ENCODE measurements around the gene DMBT1. TPM values are rescaled to one million over a fixed set of nuclear protein-coding genes. Genes with fewer than 3 reads are reported as not detected.

DMBT1 gene
- total and polyA plus RNA-seq, 4 experiments from 2014 or later: not detected

DNA sequence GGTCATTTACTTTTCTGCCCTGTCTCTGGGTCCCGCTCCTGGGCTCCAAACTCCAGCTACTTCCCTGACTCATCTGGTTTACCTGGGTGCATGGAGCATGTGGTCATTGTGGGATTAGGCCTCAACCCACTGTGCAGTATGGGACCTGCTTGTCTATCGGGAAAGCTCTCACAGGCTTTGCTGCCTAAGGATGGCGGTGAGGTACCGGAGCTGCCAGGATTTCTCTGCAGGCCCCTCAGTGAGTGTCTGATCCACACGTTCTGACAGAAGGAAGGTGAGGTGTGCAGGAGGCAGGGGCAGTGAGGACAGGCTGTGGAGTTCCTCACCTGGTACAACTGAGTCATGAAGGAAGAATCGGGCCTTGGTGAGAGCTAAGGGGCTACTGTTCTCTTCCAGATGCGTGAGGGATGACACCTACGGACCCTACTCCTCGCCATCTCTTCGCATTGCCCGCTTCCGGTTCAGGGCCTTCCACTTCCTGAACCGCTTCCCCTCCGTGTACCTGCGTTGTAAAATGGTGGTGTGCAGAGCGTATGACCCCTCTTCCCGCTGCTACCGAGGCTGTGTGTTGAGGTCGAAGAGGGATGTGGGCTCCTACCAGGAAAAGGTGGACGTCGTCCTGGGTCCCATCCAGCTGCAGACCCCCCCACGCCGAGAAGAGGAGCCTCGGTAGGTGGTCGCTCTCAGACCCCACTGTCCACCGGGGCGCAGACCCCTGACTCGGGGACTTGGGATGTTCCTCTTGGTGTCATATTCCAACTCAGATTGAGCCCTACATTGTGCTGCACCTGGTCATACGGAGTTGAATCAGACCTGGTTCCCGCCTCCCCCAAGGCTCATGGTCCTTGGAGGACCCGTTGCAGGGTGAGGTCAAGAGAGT is 82.4 kb downstream of the DMBT1 start:
- H3K9me3 ChIP-seq (ENCODE audit: control insufficient read depth in 1 of 2, low read length in 2 of 2): no peaks in the 10 kb centered on the region
- CTCF ChIA-PET (ENCODE audit: partially characterized antibody): no interaction called here
- no peaks in the 10 kb centered on the region for H3K36me3 ChIP-seq (ENCODE audit: insufficient read depth, low read length)
- Mint-ChIP-seq H3K9me3 (no peaks in the 10 kb centered on the region), H3K36me3 (no peaks in the 10 kb centered on the region), H3K4me3 (no peak overlapping the region), H3K27ac (no peak overlapping the region), H3K27me3 (peaks cover 10 to 17% of the 10 kb centered on the region in 2 donors), H3K4me1 (no peaks in the 10 kb centered on the region)
- intact Hi-C loops (cut with micrococcal nuclease): no loop called here
- H3K27ac ChIP-seq (ENCODE audit: low read depth, low read length): no peak overlapping the region
- no peaks in the 10 kb centered on the region for H3K4me1 ChIP-seq (ENCODE audit: insufficient read depth, low read length)
- no peak for DNase-seq
- no peak overlapping the region for H3K4me3 ChIP-seq (ENCODE audit: low read length in 2 of 2)
- POLR2A ChIA-PET (ENCODE audit: partially characterized antibody): no interaction called here
- H3K27me3 ChIP-seq (ENCODE audit: insufficient read depth, low read length): no peaks in the 10 kb centered on the region

DNA sequence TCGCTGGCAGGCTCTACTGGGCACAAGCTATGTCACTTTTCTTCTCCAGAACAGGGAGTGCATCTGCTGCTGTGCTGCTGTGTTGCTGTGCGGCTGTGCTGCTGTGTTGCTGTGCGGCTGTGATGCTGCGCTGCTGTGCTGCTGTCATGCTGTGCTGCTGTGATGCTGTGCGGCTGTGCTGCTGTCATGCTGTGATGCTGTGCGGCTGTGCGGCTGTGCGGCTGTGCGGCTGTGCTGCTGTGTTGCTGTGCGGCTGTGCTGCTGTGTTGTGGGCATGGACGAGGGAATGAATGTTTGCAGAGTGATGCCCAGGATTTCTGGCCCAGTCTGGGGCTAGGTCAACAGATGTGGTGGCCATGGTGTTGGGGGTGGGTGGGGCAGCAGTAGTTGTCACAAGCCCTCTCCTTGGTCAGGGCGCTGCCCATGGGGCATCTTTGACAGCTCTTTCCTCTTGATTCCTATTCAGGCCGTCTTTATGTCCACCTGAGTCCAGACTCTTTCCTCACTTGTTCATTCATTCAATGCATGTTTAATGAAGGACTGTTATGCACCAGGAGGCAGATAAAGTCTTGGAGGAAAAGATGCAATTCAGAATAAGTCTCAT is 83.5 kb downstream of the DMBT1 start:
- H3K36me3 ChIP-seq (ENCODE audit: insufficient read depth, low read length): no peaks in the 10 kb centered on the region
- CTCF ChIA-PET (ENCODE audit: partially characterized antibody): no interaction called here
- intact Hi-C loops (cut with micrococcal nuclease): no loop called here
- no peaks in the 10 kb centered on the region for H3K9me3 ChIP-seq (ENCODE audit: control insufficient read depth in 1 of 2, low read length in 2 of 2)
- POLR2A ChIA-PET (ENCODE audit: partially characterized antibody): no interaction called here
- Mint-ChIP-seq H3K4me1 (no peaks in the 10 kb centered on the region), H3K4me3 (no peak overlapping the region), H3K9me3 (no peaks in the 10 kb centered on the region), H3K27ac (no peak overlapping the region), H3K36me3 (no peaks in the 10 kb centered on the region), H3K27me3 (peaks cover 11 to 15% of the 10 kb centered on the region in 2 donors)
- DNase-seq: no peak
- H3K4me3 ChIP-seq (ENCODE audit: low read length in 2 of 2): no peak overlapping the region
- H3K4me1 ChIP-seq (ENCODE audit: insufficient read depth, low read length): no peaks in the 10 kb centered on the region
- no peak overlapping the region for H3K27ac ChIP-seq (ENCODE audit: low read depth, low read length)
- no peaks in the 10 kb centered on the region for H3K27me3 ChIP-seq (ENCODE audit: insufficient read depth, low read length)

DNA sequence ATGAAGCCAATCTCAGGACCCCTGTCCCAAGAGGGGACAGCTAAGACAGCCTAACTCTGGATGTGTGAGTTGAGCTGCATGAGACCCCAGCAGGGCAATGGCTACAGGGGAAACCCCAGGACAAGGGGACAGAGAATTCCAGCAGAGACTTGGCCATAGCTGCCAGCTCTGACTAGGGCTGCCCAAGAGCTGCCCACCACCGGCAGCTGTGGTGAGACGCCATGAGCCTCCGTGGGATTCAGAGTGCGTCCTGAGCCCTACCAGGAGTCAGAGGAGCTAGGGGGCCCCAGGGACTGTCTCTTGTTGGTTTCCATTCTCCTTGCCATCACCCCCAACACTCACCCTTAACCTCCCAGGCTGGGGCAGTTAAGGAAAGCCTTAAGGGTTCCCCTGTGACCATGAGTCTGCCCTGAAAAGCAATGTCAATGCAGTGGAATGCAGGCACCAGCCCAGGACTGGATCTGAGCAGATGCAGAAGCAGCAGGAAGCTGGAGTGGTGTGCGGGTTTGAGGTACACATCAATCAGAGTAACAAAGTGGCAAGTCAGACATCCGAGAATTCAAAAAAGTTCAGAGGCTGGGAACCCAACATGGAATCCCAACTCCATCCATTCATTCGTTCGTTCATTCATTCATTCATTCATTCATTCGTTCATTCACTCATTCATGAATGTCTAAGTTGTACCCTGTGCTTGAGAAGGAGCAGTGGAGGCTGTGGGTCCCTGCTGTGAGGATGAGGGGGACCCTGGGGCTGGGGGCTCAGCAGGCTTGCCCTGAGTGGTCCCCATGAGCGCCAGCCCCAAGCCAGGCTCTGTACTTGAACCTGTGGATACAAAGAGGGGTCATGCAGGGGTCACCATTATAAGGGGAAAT is 86.2 kb downstream of the DMBT1 start:
- CTCF ChIA-PET (ENCODE audit: partially characterized antibody): no interaction called here
- Mint-ChIP-seq H3K36me3 (no peaks in the 10 kb centered on the region), H3K27ac (no peak overlapping the region), H3K27me3 (peaks cover 14 to 17% of the 10 kb centered on the region in 2 donors), H3K4me3 (no peak overlapping the region), H3K4me1 (no peaks in the 10 kb centered on the region), H3K9me3 (peaks cover 0 to 2% (median 0%) of the 10 kb centered on the region in 8 donors)
- Histone ChIP-seq H3K27ac (ENCODE audit: low read depth, low read length) (no peak overlapping the region), H3K4me1 (ENCODE audit: insufficient read depth, low read length) (no peaks in the 10 kb centered on the region), H3K27me3 (ENCODE audit: insufficient read depth, low read length) (no peaks in the 10 kb centered on the region), H3K9me3 (ENCODE audit: control insufficient read depth in 1 of 2, low read length in 2 of 2) (no peaks in the 10 kb centered on the region), H3K36me3 (ENCODE audit: insufficient read depth, low read length) (no peaks in the 10 kb centered on the region), H3K4me3 (ENCODE audit: low read length in 2 of 2) (no peak overlapping the region)
- POLR2A ChIA-PET (ENCODE audit: partially characterized antibody): no interaction called here
- DNase-seq: no peak
- intact Hi-C loops (cut with micrococcal nuclease): no loop called here

DNA sequence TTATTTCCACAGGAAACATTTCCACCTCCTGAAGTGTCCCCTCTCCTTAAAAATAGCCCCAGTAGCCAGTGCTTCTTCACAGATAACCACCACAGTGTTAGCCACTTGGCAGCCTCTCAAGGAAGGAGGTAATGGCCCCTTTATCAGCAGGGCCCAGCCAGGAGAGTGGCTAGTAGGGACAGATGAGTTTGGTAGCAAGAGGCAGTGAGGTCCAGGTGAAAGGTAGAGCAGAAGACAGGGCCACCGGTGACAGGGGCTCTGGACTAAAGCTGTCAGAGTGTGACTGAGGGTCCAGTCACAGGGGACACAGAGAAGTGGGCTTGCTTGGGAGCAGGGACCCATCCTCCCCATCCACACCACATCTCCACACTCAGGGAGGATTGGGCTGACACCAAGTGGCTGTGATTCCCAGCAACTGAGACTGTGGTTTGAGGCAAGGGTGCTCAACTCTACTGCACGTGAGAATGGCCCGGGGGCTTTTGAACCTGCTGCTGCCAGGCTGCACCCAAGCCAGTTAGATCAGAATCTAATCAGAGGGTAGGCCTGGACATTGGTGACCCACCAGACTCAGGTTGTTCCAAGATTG is 86.9 kb downstream of the DMBT1 start:
- Mint-ChIP-seq H3K4me3 (no peak overlapping the region), H3K36me3 (no peaks in the 10 kb centered on the region), H3K27me3 (peaks cover 14 to 21% of the 10 kb centered on the region in 2 donors), H3K27ac (no peak overlapping the region), H3K4me1 (no peaks in the 10 kb centered on the region), H3K9me3 (peaks cover 0 to 6% (median 0%) of the 10 kb centered on the region in 8 donors)
- POLR2A ChIA-PET (ENCODE audit: partially characterized antibody): no interaction called here
- Histone ChIP-seq H3K27ac (ENCODE audit: low read depth, low read length) (no peak overlapping the region), H3K4me3 (ENCODE audit: low read length in 2 of 2) (no peak overlapping the region), H3K4me1 (ENCODE audit: insufficient read depth, low read length) (no peaks in the 10 kb centered on the region), H3K36me3 (ENCODE audit: insufficient read depth, low read length) (no peaks in the 10 kb centered on the region), H3K9me3 (ENCODE audit: control insufficient read depth in 1 of 2, low read length in 2 of 2) (no peaks in the 10 kb centered on the region), H3K27me3 (ENCODE audit: insufficient read depth, low read length) (no peaks in the 10 kb centered on the region)
- CTCF ChIA-PET (ENCODE audit: partially characterized antibody): no interaction called here
- intact Hi-C loops (cut with micrococcal nuclease): no loop called here
- no peak for DNase-seq

DNA sequence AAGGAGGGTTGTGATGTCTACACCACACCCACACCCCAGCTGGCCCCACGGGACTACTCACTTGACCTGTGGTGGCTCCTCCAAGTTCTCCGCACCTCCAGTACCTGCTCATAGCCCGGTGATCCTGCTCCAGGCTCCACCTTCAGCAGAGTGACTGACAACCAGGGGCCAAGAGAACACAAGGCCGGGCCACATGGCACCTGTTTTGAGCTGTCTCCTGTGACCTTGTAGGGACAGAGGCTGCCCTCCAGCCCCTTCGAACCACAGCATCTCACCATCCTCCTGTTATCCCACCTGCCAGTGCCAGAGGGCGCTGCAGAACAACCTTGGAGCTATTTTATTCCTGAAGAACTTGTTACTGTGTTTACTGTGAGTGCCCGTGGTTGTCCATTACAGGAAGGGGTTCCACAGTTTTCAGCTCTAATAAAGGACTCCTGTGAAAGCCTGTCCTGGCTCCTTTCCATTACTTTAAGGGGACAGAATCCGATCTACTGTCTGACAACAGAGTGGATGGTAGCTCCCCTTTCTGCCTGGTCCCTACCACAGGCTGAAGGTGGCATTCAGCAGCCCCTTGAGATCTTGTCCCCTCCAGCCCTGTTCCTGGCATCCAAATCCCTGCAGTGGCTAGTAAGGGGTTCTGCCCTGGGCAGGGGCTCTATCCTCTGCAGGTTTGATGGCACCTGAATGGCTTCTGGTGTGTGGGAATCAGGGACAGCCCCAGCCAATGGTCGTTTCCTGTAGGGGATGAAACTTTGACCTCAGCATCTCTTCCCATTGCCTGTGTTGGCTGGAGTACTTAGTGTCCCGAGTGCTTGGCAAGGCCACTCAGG is 88.3 kb downstream of the DMBT1 start:
- Histone ChIP-seq H3K4me1 (ENCODE audit: insufficient read depth, low read length) (no peaks in the 10 kb centered on the region), H3K27ac (ENCODE audit: low read depth, low read length) (no peak overlapping the region), H3K36me3 (ENCODE audit: insufficient read depth, low read length) (no peaks in the 10 kb centered on the region), H3K4me3 (ENCODE audit: low read length in 2 of 2) (no peak overlapping the region), H3K27me3 (ENCODE audit: insufficient read depth, low read length) (no peaks in the 10 kb centered on the region), H3K9me3 (ENCODE audit: control insufficient read depth in 1 of 2, low read length in 2 of 2) (no peaks in the 10 kb centered on the region)
- Mint-ChIP-seq H3K27ac (no peak overlapping the region), H3K4me3 (no peak overlapping the region), H3K27me3 (peaks cover 15 to 29% of the 10 kb centered on the region in 2 donors), H3K4me1 (no peaks in the 10 kb centered on the region), H3K9me3 (peaks cover 0 to 6% (median 0%) of the 10 kb centered on the region in 8 donors), H3K36me3 (no peaks in the 10 kb centered on the region)
- intact Hi-C loops (cut with micrococcal nuclease): no loop called here
- ChIA-PET CTCF (ENCODE audit: partially characterized antibody) (interaction anchor here (1.0 kb wide), 1 partner anchor 9 kb away, joined by 3 read pairs; no protein-coding TSS in a partner anchor), POLR2A (ENCODE audit: partially characterized antibody) (no interaction called here)
- DNase-seq: peak in 2 of 5 donors; percentile 5

DNA sequence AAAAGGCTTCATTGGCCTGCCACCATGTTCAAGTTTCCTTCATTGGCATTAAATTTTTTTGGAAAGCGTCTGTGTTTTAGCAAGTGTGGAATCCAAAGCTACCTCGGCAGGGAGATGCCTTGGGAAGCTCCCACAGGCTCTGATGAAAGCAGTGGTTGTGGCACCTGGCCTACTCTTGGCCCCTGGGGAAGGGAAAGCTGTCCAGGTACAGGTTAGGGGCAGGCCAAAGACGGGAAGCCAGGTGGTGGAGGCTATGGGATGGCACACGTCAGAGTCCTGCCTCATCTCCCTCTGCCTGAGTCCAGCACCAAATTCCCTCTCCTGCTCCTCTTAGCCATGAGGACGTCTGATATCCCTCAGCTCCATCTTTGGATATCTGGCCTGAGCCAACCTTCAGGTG is 89.3 kb downstream of the DMBT1 start:
- H3K9me3 ChIP-seq (ENCODE audit: control insufficient read depth in 1 of 2, low read length in 2 of 2): no peaks in the 10 kb centered on the region
- no peak overlapping the region for H3K27ac ChIP-seq (ENCODE audit: low read depth, low read length)
- Mint-ChIP-seq H3K4me1 (no peaks in the 10 kb centered on the region), H3K27ac (no peak overlapping the region), H3K9me3 (peaks cover 0 to 6% (median 0%) of the 10 kb centered on the region in 8 donors), H3K27me3 (peaks cover 17 to 22% of the 10 kb centered on the region in 2 donors), H3K36me3 (no peaks in the 10 kb centered on the region), H3K4me3 (no peak overlapping the region)
- H3K4me3 ChIP-seq (ENCODE audit: low read length in 2 of 2): no peak overlapping the region
- POLR2A ChIA-PET (ENCODE audit: partially characterized antibody): no interaction called here
- no peaks in the 10 kb centered on the region for H3K4me1 ChIP-seq (ENCODE audit: insufficient read depth, low read length)
- DNase-seq: no peak
- CTCF ChIA-PET (ENCODE audit: partially characterized antibody): no interaction called here
- intact Hi-C loops (cut with micrococcal nuclease): no loop called here
- H3K27me3 ChIP-seq (ENCODE audit: insufficient read depth, low read length): no peaks in the 10 kb centered on the region
- no peaks in the 10 kb centered on the region for H3K36me3 ChIP-seq (ENCODE audit: insufficient read depth, low read length)
